Testis (tissue), 3 donors: ENCODE results near the gene FBN1. TPM values are rescaled to one million over a fixed set of nuclear protein-coding genes. Genes with fewer than 3 reads are reported as not detected.

Experiments used
- DNase-seq: peaks from one replicate; pipeline ENCODE4 v3.0.0-alpha.2; 2019
- H3K27ac ChIP-seq, 2 donors: fragments of 200-600 bp; sonication (generic); one replicate each; pipeline ENCODE4 v1.5.1; 2019
- H3K27me3 ChIP-seq: fragments of 200-600 bp; sonication (generic); one replicate; pipeline ENCODE4 v1.5.1; 2019
- H3K36me3 ChIP-seq: fragments of 200-600 bp; sonication (generic); one replicate; pipeline ENCODE4 v1.5.1; 2017; ENCODE audit warnings: low read depth; ENCODE audit errors: missing control alignments
- H3K4me1 ChIP-seq: fragments of 200-600 bp; sonication (generic); one replicate; pipeline ENCODE4 v1.5.1; 2019
- H3K4me3 ChIP-seq, 2 donors: fragments of 200-600 bp; sonication (generic); one replicate each; pipeline ENCODE4 v1.5.1; 2017 to 2019
- H3K9me3 ChIP-seq: fragments of 200-600 bp; sonication (generic); one replicate; pipeline ENCODE4 v1.5.1; 2017
- POLR2A ChIP-seq: fragments of 450-650 bp; IDR thresholded peaks from one replicate; pipeline ENCODE4 v1.6.1; 2017; ENCODE audit warnings: antibody characterized with exemption, mild to moderate bottlenecking, moderate library complexity
- WGBS, 2 donors: methylation state at CpG; one replicate each; pipeline ENCODE4 v1.1.5; 2018; 5-methylcytosine and 5-hydroxymethylcytosine counted together
- intact Hi-C: fragments of 100-400 bp; cut with DNase I; formaldehyde crosslinking; loops from one replicate; pipeline ENCODE4 v1.15.1; 2023; ENCODE audit warnings: low total_unique reads
- polyA plus RNA-seq: library from polyadenylated mRNA; stranded (reverse); fragments of 350-450 nt; fragmentation: Illumina TruSeq; extraction: RNeasy Lipid Tissue Mini Kit (QIAGEN cat#74804); gene quantifications from one replicate; pipeline ENCODE4 v1.2.3, GENCODE V29; 2014; ENCODE audit warnings: low read depth, low replicate concordance; ENCODE audit not compliant: insufficient read depth
- total RNA-seq, 2 donors: library from RNA; depleted of rRNA; stranded (reverse); fragments of >200 nt; gene quantifications; one replicate each; pipeline ENCODE4 v1.2.3, GENCODE V29; 2016
- TF ChIP-seq, protein P1 (sequence below), 3 experiments: fragments of 450-650 bp in 2 of 3; fragments of 200-600 bp in 1 of 3; sonication (generic) in 1 of 3; IDR thresholded peaks; one replicate each; pipeline ENCODE4 v1.5.1; 2016 to 2019; ENCODE audit warnings: antibody characterized with exemption in 3 of 3, mild to moderate bottlenecking in 2 of 3, moderate library complexity in 1 of 3

Gene FBN1
- total and polyA plus RNA-seq, 3 donors from 2014 or later: 48.5 to 77.1 (median 68.7) TPM

DNA sequence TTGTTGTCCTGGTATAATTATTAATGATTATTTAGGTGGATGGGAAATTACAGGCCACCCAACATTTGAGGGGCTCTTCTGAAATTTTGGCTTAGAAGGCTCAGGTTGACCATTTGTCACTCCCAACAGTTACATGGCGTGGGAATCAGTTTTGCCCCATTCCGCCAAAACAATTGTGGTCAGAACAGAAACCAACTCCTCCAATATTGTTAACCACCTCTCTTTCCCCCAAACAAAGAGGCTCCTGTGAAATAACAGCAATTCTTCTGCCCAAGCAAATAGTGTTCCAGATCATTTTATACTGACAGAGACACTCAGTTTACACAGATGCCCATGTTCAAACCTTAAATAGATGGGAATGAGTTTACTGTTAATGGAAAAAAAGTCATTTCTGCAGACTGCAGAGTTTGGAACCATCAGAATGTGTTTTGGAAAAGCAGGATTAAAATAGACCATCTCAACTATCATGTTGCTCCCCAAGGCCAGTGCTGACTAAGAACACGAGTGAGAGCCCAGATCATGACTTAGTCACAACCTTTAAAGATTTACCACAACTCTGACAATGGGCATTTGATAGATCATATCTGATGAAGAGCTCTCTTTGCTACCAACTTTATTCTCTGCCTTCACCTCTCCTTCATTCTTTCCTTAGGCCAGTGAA, 212.2 kb downstream of the FBN1 start:
- DNase-seq: no peak
- Histone ChIP-seq H3K4me1 (no peaks in the 10 kb centered on the region), H3K4me3 (no peak overlapping the region), H3K27me3 (no peaks in the 10 kb centered on the region), H3K36me3 (no peaks in the 10 kb centered on the region), H3K27ac (no peak overlapping the region), H3K9me3 (no peaks in the 10 kb centered on the region)
- WGBS, 2 donors: 75 to 83% methylated on average over 3 of the region's 3 CpGs
- no peak for TF ChIP-seq POLR2A
- TF ChIP-seq, protein P1, sequence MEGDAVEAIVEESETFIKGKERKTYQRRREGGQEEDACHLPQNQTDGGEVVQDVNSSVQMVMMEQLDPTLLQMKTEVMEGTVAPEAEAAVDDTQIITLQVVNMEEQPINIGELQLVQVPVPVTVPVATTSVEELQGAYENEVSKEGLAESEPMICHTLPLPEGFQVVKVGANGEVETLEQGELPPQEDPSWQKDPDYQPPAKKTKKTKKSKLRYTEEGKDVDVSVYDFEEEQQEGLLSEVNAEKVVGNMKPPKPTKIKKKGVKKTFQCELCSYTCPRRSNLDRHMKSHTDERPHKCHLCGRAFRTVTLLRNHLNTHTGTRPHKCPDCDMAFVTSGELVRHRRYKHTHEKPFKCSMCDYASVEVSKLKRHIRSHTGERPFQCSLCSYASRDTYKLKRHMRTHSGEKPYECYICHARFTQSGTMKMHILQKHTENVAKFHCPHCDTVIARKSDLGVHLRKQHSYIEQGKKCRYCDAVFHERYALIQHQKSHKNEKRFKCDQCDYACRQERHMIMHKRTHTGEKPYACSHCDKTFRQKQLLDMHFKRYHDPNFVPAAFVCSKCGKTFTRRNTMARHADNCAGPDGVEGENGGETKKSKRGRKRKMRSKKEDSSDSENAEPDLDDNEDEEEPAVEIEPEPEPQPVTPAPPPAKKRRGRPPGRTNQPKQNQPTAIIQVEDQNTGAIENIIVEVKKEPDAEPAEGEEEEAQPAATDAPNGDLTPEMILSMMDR (IDR thresholded peaks at IDR 0.05): no peak
- intact Hi-C loops: no loop called here

DNA sequence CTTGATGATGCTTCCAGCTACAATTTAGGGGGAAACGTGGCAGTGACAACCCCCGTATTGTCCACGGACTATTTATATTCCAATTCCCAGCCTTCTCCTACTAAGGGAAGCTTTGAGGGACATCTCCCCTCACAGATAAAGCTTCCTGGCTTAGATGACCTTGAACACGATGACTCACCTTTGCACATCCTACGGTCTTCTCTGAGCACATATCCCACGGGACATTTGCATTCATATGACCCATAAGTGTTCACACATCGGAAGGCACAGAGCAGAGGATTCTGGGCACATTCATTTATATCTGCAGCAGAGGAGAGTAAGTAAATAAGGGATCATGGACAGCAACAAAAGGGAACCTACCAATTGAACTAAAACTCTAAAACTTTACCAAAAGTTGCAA, 212.8 kb downstream of the FBN1 start:
- intact Hi-C loops: no loop called here
- no peak overlapping the region for H3K27ac ChIP-seq
- 64 to 65% methylated on average over 7 of the region's 7 CpGs for WGBS, 2 donors
- no peak for DNase-seq
- no peaks in the 10 kb centered on the region for H3K36me3 ChIP-seq
- TF ChIP-seq, protein P1 (IDR thresholded peaks at IDR 0.05): no peak
- no peak for TF ChIP-seq POLR2A
- no peaks in the 10 kb centered on the region for H3K4me1 ChIP-seq
- H3K27me3 ChIP-seq: no peaks in the 10 kb centered on the region
- H3K4me3 ChIP-seq: no peak overlapping the region
- H3K9me3 ChIP-seq: no peaks in the 10 kb centered on the region

DNA sequence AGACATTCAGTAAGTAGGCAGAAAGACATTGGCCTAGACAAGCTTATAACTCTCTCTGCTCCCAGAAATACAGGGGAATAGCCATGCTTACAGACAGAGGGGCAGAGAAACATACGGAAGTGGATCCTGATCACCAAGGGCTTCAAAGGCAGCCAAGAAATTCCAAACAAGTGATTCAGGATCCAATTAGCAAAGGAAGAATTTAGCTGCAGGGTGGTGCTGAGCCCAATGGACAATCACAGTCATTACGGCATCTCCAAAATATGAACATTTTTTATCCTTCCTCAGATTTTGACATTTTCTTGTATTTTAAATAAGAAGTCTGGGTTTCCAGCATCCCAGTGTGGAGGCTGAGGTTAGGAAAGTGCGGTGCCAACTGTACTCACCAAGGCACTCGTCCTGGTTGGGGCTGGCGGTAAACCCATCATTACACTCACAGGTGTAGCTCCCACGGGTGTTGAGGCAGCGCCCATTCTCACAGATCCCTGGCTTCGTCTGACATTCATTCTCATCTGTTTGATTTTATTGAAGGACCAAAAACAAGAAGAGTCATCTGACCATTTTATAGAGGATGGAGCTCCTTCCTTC, 217.5 kb downstream of the FBN1 start:
- no peaks in the 10 kb centered on the region for H3K4me1 ChIP-seq
- no peaks in the 10 kb centered on the region for H3K9me3 ChIP-seq
- no peaks in the 10 kb centered on the region for H3K27me3 ChIP-seq
- no peak overlapping the region for H3K4me3 ChIP-seq
- intact Hi-C loops: no loop called here
- H3K36me3 ChIP-seq: no peaks in the 10 kb centered on the region
- DNase-seq: no peak
- no peak for TF ChIP-seq POLR2A
- TF ChIP-seq, protein P1 (IDR thresholded peaks at IDR 0.05): no peak
- no peak overlapping the region for H3K27ac ChIP-seq
- WGBS, 2 donors: 79 to 81% methylated on average over 8 of the region's 8 CpGs

DNA sequence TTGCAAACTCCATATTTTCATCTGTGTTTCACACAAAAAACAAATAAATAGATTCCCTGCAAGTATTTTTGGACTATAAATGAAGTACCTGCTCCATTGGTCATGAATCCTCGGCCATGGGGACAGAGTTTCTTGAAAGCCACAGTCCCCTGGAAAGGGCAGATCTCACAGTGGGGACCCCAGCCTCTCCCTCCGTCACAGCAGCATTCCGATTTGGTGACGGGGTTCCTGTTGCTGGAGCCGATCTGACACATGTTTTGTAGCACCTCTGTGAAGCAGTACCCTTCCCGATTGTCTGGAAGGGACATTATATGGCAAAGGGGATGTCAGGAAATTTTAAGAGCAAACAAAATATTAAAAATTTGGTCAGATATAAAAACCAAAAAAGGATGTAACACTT, 218.0 kb downstream of the FBN1 start:
- H3K4me1 ChIP-seq: no peaks in the 10 kb centered on the region
- H3K27me3 ChIP-seq: no peaks in the 10 kb centered on the region
- H3K36me3 ChIP-seq: no peaks in the 10 kb centered on the region
- TF ChIP-seq, protein P1 (IDR thresholded peaks at IDR 0.05): no peak
- TF ChIP-seq POLR2A: no peak
- WGBS, 2 donors: 88 to 94% methylated on average over 6 of the region's 6 CpGs
- no peaks in the 10 kb centered on the region for H3K9me3 ChIP-seq
- no peak for DNase-seq
- H3K27ac ChIP-seq: no peak overlapping the region
- intact Hi-C loops: no loop called here
- no peak overlapping the region for H3K4me3 ChIP-seq

DNA sequence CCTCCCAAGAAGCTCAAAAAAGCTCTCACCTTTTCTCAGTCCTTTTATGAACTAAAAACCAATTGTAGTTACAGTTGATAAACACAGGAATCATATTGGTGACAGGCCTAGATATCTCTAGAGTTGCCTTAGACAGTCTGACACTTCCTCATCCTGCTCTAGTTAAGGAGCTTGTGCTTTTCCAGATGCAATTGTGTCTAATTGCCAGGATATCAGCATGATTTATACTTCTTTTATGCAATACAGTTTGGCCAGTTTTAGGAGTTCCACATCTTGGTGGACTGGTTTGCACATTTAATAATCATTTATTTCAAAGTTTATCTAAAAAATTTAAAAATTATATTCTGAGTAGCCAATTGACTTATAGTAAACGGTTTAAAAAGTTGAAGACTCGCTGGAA, 218.6 kb downstream of the FBN1 start:
- no peak for DNase-seq
- H3K9me3 ChIP-seq: no peaks in the 10 kb centered on the region
- no peak overlapping the region for H3K27ac ChIP-seq
- TF ChIP-seq, protein P1 (IDR thresholded peaks at IDR 0.05): no peak
- no peak for TF ChIP-seq POLR2A
- no peaks in the 10 kb centered on the region for H3K4me1 ChIP-seq
- no peaks in the 10 kb centered on the region for H3K36me3 ChIP-seq
- no peaks in the 10 kb centered on the region for H3K27me3 ChIP-seq
- H3K4me3 ChIP-seq: no peak overlapping the region
- WGBS, 2 donors: 53% methylated on average over 2 of the region's 2 CpGs
- intact Hi-C loops: no loop called here
